Stimulated activated CD4-positive, alpha-beta T cell treated with anti-CD3 and anti-CD28 coated beads, Interleukin-12 subunit alpha, Interleukin-12 subunit beta, amount 100 ng/mL, for 48 hours (primary cell): ENCODE data around the gene POGK.
A peak's percentile ranks its signal among the peaks of the same experiment; 100 is the strongest.
"Not testable (repeated sequence)": the region's sequence is repeated elsewhere in the genome, so short reads cannot be mapped to it uniquely, and the experiment has no call there.

Experiments
- DNase-seq, 3 donors: peaks; one replicate each; pipeline ENCODE4 v3.0.0-alpha.2; 2020; ENCODE audit warnings: low read depth in 2 of 3, low spot score in 1 of 3

Gene POGK

GRCh38 chr1:166855558-166855957, 16.3 kb downstream of the POGK start:
- no peak for DNase-seq

GRCh38 chr1:166857995-166858394, 18.7 kb downstream of the POGK start:
- no peak for DNase-seq

DNA sequence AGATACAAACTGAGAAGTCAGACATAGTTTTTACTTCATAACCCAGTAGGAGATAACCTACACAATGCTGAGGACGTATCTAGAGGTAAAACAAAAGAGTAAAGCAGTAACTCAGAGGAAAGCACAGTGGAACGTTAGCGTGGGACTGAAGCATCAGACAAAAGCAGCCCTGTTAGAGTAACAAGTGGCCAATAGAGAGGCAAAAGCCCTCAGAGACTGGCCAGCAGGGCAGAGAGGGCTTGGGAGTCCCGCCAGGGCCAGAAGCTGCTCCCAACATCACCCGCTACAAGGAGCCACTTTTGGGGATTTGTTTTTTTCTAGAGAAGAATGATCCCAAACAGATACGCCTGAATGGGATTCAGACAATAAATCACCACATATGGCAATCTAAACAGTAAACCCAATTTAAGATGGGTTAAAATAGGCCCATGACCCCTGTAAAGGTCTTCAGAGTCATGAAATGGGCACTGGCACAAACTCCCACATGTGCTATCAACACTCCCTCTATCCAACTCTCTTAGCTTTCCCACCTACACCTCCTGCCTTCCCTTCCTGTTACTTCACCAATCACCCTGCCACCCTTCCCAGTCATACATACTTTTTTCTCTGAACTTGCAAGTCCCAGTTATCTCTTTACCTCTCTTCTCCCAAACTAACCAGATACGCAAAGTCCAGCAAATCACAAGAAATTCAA, 19.6 kb downstream of the POGK start:
- no peak for DNase-seq

DNA sequence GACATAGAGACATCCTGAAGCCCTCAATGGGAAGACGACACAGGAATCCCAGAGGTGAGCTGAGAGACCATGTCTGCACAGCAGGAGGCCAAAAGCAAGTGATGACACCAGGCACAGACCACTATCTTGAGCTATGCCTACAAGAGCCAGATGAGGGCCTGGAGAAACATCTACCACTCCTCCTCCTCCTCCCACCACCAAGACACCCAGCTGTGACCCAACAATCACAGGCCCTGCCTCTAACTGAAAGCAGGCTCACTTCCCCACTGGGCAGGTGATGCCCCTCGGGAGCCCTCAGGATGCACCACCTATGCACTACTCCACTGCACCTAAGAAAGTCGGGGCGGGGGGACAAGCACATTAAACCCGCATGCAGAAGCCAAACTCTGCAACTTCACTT, 20.3 kb downstream of the POGK start:
- no peak for DNase-seq

GRCh38 chr1:166865926-166866325, 26.7 kb downstream of the POGK start:
- no peak for DNase-seq

DNA sequence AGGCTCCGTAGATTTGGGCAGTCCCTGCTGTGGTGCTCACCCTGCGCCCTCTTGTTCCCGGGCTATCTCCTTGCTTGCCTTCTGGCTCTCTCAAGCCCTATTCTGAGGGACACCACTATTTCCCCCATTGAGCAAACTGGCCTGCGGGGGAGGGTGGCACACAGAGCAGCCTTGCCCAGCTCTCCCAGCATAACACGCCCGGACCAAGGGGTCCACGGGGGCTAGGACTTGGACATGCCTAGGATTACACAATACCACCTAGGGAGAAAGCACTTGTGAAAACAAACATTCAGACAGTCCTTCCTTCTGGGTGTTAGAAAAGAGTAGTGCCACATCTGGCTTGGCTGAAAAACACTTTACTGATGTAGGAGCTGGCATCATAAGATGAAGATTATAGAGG, 29.4 kb downstream of the POGK start:
- DNase-seq, result no peak

DNA sequence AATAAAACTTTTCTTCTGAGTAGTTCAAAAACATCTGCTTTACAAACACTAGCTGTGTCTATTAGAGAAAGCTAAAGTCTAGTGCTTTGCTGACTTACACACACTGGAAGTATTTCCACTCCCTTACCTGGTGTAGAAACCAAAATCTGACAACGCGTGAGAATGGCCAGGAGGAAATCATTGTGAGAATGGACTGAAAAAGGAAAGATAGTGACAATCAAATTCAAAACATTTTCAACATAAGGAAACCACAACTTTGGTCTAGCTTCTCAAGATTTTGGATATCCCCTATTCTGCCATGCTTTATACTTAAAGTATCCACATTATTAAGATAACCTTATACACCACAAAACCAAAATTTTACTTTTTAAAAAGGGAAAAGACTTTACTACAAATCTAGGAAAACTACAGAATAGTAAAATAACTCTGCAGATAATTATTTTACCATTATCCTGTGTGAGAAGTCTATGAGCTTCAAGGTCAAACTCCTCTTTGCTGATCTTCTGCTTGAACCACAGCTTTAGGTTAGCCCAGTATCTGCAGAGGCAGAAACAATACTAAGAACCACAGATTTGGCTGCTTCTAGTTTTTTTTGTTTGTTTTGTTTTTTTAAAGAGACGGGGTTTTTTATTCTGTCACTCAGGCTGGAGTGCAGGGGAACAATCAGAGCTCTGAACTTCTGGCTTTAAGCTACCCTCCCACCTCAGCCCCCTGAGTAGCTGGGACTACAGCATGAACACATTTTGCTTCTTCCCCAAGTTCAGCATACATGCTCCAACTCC, 30.2 kb downstream of the POGK start:
- no peak for DNase-seq

DNA sequence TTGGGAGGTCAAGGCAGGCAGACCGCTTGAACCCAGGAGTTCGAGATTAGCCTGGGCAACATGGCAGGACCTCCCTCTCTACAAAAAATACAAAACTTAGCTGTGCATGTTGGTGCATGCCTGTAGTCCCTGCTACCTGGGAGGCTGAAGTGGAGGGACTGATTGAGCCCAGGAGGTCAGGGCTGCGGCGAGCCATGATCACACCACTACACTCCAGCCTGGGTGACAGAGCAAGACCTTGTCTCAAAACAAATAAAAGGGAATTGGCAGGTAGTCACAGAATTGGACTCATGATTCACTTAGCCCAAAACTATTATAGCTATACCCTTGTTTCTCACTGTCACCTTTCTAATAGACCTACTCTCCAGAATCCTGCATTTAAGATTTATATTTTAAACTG, 31.3 kb downstream of the POGK start:
- no peak for DNase-seq

- no peak for DNase-seq
Measured at GRCh38 chr1:166874464-166874863, 35.2 kb downstream of the POGK start.

GRCh38 chr1:166875302-166875733, 36.0 kb downstream of the POGK start:
- no peak for DNase-seq

DNA sequence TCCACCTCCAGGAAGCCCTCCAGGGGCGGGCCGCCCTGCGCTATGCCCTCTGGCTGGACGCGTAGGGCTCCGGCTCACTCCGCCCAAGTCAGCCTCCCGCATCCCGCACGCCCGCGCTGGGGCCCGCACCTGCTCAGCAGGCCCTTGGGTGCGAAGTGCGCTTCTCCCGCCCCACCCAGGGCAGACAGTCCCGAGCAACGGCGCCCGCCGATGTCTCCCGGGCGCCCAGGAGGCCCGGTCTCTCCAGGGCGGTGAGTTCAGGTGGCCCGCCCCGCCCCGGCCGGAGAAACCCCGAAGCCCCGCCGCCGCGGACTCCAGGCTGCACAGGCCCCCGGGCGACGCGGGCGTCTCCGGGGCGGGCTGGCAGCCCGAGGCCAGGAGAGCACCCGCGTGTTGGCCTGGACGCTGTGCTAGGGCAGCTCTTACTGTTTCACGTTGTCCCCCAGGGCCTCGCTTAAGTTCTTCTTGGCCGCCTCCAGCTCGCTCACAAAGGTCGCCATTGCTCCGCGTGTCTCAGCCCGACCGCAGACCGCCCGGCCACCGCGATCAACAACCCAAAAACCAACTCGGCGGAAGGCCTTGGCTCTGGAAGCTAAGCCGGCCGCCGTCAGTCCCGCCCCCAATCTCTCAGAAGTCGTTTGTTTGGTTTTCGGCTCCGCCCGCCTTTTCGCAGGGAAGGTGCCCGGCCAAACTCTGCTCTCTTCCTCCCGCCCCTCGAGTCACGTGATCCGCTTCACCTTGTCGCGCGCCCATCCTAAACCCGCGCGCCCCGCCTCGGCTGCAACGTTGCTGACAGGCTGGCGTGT, 36.7 kb downstream of the POGK start, which contains the start of gene TADA1:
Gene TADA1 (minus strand): TSS at position 531 of the 806 bp plus-strand sequence. CDS start 31 bp downstream, at position 500.
- peak; percentile 96 to 99 (median 97) for DNase-seq

DNA sequence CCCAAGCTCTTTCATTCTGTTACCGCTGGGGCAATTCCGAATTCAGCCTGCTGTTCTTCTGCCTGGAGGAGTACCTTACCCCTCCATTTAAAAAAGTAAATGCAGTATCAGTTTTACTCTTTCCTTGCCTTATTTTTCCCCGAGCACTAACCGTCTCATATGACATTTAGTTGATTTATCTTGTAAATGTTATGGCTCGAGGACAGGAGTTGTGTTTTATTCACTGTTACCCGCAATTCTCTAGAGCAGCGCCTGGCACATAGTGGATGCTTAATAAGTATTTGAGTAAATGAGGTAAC, 37.2 kb downstream of the POGK start:
- DNase-seq, result no peak

- DNase-seq, result not testable (repeated sequence)
Measured at GRCh38 chr1:166878173-166878917, 39.1 kb downstream of the POGK start.

DNA sequence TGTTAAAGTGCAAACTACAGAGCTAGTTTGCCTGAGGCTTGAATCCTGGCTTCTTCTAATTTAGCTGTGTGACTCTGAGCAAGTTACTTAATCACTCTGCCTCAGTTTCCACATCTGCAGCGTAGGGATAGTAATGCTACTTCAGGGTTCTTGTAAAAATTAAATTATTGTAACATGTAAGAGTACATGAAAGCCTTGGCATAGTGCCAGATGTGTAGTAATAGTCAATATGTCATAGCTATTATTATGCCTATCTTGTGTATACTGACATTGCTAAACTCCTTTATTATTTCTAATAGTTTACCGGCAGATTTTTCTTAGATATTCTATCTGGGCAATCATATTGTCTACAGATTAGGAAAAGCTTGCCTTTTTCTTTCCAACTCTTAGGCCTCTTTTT, 43.6 kb downstream of the POGK start:
- DNase-seq, result no peak

DNA sequence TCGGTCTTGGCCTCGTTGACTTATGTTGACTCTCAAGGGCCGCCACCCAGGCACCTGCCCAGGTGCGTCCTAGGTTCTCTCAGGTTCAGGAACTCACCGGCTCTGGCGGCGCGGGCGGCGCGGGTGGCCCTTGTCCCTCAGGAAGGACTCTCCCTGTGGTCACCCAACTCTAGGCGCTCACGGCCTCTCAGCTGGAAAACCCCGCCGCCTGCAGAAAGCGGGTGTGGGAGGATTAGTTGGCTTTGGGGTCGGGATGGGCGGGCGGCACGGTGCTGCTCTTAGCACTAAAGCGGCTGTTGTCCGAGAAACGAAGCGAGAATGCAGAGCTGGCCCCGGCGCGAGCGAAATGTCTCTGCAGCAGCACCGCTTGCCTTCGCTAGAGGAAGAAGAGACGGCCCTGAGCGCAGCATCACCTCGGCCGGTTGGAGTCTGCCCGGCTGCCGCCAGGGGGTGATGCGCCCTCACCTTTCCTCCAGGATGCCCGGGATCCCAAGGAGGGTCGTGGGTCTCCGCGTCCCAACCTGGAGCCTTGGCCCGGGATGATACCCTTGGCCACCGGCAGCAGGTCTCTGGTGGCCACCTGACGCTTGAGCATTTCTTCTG, 44.9 kb downstream of the POGK start:
- peak in 2 of 3 donors; percentile 7 to 22 for DNase-seq

- no peak for DNase-seq
Measured at GRCh38 chr1:166884971-166885370, 45.7 kb downstream of the POGK start.

GRCh38 chr1:166888373-166889111, 49.3 kb downstream of the POGK start:
- DNase-seq, result no peak

DNA sequence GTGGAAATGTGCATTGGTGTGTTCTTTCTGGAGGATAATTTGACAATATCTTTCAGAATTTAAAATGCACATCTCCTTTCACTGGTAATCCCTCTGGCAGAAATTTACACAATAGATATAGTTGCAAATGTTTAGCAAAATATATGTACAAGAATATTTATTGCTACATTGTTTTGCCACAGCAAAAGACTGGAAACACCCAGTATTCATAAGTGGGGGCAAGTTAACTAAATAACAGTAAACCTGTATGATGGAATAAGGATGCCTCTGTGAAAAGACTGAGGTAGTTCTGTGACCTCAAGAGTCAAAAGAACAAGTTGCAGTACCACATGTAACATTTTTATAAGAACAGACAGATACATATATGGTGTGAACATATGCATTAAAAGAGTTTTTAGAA, 50.5 kb downstream of the POGK start:
- no peak for DNase-seq

- no peak for DNase-seq
Measured at GRCh38 chr1:166895766-166896165, 56.5 kb downstream of the POGK start.

DNA sequence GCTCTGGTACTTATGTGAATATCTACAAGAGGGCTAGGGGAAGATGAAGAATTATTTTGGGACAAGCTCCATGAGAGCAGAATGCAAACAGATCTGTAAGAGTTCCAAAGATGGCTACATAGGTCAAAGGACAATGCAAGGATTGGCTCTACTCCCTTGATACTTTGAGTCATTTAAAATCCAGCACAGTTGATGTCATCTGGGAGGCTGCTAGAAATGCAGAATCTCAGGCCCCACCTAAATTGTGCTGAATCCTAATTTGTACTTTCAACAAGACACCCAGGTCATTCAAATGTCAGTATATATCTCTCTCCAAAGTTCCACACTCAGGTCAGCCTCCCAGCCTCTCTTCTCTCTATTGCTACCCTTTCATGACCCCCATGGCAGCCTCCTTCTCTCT, 60.5 kb downstream of the POGK start:
- DNase-seq, result no peak
